Gastrocnemius medialis (tissue), 4 donors: ENCODE data around the gene SYT2.

ENCODE experiments used
- POLR2A ChIP-seq, 2 donors: fragments of 450-650 bp; IDR thresholded peaks; one replicate each; pipeline ENCODE4 v1.6.1; 2017; ENCODE audit warnings: antibody characterized with exemption in 2 of 2, mild to moderate bottlenecking in 2 of 2, moderate library complexity in 2 of 2
- TF ChIP-seq, protein P1 (sequence below), 5 experiments: fragments of 450-650 bp in 3 of 5; fragments of 200-600 bp in 2 of 5; sonication (generic) in 2 of 5; IDR thresholded peaks in 4 of 5; conservative IDR thresholded peaks in 1 of 5; 1 replicate in 4 of 5; 2 replicates in 1 of 5; pipeline ENCODE4 v1.5.1; 2016 to 2019; ENCODE audit warnings: antibody characterized with exemption in 5 of 5, mild to moderate bottlenecking in 3 of 5, moderate library complexity in 3 of 5

DNA sequence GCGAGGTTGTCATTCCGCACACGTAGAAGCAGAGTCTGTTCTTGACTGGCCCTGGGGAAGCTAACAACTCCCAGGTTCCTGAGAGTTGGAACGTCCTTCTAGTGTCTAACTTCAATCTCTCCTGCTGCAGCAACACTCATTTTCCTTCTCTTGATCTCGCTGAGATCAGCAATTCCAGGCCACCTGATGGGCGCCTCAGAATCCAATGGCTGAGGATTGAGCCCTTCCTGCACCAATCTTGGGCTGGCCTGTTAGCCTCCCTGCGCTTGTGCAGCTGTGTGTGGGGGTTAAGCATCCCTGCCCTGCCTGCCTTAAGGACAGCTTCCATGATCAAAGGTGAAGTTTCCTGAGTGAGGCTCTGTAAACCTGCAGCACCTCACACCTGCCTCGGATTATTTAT is 87.9 kb downstream of the SYT2 start:
- TF ChIP-seq, protein P1, sequence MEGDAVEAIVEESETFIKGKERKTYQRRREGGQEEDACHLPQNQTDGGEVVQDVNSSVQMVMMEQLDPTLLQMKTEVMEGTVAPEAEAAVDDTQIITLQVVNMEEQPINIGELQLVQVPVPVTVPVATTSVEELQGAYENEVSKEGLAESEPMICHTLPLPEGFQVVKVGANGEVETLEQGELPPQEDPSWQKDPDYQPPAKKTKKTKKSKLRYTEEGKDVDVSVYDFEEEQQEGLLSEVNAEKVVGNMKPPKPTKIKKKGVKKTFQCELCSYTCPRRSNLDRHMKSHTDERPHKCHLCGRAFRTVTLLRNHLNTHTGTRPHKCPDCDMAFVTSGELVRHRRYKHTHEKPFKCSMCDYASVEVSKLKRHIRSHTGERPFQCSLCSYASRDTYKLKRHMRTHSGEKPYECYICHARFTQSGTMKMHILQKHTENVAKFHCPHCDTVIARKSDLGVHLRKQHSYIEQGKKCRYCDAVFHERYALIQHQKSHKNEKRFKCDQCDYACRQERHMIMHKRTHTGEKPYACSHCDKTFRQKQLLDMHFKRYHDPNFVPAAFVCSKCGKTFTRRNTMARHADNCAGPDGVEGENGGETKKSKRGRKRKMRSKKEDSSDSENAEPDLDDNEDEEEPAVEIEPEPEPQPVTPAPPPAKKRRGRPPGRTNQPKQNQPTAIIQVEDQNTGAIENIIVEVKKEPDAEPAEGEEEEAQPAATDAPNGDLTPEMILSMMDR (IDR thresholded peaks at IDR 0.05 in 4 of 5, conservative IDR thresholded peaks at IDR 0.05 in 1 of 5): no peak
- no peak for TF ChIP-seq POLR2A (IDR thresholded peaks at IDR 0.05)
